ENCODE results near the gene NUTM2F.

Gene NUTM2F

GRCh38 chr9:94270009-94270408 is 58.4 kb downstream of the NUTM2F start:
- no peaks in the 10 kb centered on the region for H3K27me3 ChIP-seq (replicated peaks)
- no peak for TF ChIP-seq CTCF (IDR thresholded peaks at IDR 0.05; ENCODE audit: low read depth, low read length, missing control alignments)
- H3K27ac ChIP-seq: no peak overlapping the region
- in situ Hi-C loops (cut with HindIII; ENCODE audit: low pct_ligation_motif_present, low sequenced_read_pairs): no loop called here
- DNase-seq: no peak
- H3K4me3 ChIP-seq (ENCODE audit: low read depth, low read length): no peak overlapping the region
- no peaks in the 10 kb centered on the region for H3K36me3 ChIP-seq (replicated peaks)

DNA sequence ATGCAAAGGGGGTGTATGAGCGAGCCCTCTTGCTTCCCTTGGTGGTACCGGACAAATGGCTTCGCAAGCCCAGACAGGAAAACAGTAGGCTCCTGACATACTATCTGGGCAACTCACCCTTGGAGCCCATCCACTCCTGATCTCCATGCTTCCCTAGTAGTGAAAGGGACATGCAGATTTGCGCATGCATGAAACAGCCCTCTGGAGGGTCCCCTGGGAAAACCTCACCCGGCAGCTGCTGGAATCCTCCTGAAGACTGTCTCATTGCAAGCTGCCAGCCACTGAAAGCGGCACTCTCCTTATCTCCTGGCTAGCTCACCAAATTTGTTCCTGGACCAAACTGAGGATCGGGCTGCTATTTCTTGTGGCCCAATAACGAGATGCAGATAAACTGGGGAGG is 59.2 kb downstream of the NUTM2F start:
- Histone ChIP-seq H3K4me3 (ENCODE audit: low read depth, low read length) (no peak overlapping the region), H3K27ac (no peak overlapping the region), H3K27me3 (replicated peaks) (no peaks in the 10 kb centered on the region), H3K36me3 (replicated peaks) (no peaks in the 10 kb centered on the region)
- no peak for DNase-seq
- in situ Hi-C loops (cut with HindIII; ENCODE audit: low pct_ligation_motif_present, low sequenced_read_pairs): no loop called here
- TF ChIP-seq CTCF (IDR thresholded peaks at IDR 0.05; ENCODE audit: low read depth, low read length, missing control alignments): no peak
